ENCODE measurements around the gene CCDC181. TPM values are rescaled to one million over a fixed set of nuclear protein-coding genes. Genes with fewer than 3 reads are reported as not detected.

Gene CCDC181
- total RNA-seq (3.6 and 5.9 TPM in 2 replicates), polyA plus RNA-seq (5.1 and 6.5 TPM in 2 replicates)

DNA sequence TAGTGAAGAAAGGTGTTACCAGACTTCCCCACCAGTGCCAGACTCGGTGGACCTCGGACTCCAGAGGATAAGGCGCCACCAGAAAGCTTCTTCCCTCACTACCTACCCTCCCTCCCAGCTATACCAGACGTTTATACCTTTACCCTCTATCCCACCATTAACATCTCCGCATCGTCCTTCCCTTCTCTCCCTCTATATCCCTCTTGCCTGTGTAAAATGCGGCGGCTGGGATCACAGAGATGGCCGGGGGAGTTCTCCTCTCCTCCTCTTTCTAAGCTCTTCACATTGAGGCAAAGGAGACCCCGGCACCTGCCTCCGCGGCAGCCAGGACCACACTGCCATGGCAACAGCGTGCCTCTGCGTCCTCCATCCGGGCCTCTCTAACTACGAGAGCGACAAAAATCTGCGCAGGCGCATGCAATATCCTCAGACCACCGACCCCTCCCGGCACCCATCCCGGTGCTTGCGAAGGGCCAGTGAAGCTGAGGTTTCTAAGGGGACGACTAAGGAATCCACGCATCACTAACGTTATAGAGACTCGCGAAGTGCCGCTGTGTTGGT is at the start of gene CCDC181:
Gene CCDC181 (minus strand): TSS at position 394 of the 561 bp plus-strand sequence. CDS start 2,547 bp downstream, outside the sequence.
- Histone ChIP-seq H3K4me3 (peak within 1 kb of the TSS; percentile 54), H3K36me3 (no peaks in the 10 kb centered on the region), H3K9me3 (ENCODE audit: low read depth) (no peaks in the 10 kb centered on the region), H3K4me1 (ENCODE audit: low read depth) (no peaks in the 10 kb centered on the region), H3K27ac (no peak within 1 kb of the TSS), H3K27me3 (no peaks in the 10 kb centered on the region)
- TF ChIP-seq, protein P1, sequence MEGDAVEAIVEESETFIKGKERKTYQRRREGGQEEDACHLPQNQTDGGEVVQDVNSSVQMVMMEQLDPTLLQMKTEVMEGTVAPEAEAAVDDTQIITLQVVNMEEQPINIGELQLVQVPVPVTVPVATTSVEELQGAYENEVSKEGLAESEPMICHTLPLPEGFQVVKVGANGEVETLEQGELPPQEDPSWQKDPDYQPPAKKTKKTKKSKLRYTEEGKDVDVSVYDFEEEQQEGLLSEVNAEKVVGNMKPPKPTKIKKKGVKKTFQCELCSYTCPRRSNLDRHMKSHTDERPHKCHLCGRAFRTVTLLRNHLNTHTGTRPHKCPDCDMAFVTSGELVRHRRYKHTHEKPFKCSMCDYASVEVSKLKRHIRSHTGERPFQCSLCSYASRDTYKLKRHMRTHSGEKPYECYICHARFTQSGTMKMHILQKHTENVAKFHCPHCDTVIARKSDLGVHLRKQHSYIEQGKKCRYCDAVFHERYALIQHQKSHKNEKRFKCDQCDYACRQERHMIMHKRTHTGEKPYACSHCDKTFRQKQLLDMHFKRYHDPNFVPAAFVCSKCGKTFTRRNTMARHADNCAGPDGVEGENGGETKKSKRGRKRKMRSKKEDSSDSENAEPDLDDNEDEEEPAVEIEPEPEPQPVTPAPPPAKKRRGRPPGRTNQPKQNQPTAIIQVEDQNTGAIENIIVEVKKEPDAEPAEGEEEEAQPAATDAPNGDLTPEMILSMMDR (IDR thresholded peaks at IDR 0.05; ENCODE audit: low read depth, low read length) = no peak
- peak; percentile 75 to 94 for DNase-seq (ENCODE audit: low read depth in 1 of 2, low spot score in 1 of 2)

DNA sequence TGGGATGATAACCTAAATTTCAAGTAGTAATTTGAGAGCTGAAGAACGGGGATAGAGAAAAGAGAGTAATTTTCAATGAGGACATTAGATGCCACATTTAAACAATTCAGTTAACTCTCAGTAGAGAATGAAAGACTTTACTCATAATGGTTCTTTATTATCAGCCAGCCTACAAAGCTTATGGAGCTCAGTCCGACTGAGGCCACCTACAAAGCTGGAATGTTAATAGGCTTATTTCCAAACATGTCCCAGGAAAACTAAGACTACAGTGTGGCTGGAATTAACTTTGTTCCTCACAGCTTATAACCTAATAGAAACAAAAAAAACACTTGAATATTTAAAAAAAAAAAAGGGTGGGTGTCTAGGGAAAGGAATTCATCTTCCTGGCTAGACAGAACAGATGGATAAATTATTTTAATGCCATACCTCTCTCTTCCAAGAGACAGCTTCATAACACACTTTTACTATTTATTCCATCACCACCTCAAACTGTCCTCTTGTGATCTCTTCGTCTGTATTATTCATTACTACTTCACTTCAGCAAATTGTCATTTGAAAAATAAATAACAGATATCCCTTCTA is 48.6 kb upstream of the CCDC181 start:
- Histone ChIP-seq H3K36me3 (peaks cover 11% of the 10 kb centered on the region), H3K9me3 (ENCODE audit: low read depth) (no peaks in the 10 kb centered on the region), H3K4me1 (ENCODE audit: low read depth) (peaks cover 11% of the 10 kb centered on the region), H3K27me3 (no peaks in the 10 kb centered on the region), H3K4me3 (no peak overlapping the region), H3K27ac (no peak overlapping the region)
- DNase-seq (ENCODE audit: low read depth in 1 of 2, low spot score in 1 of 2) = no peak
- TF ChIP-seq, protein P1 (IDR thresholded peaks at IDR 0.05; ENCODE audit: low read depth, low read length) = no peak

DNA sequence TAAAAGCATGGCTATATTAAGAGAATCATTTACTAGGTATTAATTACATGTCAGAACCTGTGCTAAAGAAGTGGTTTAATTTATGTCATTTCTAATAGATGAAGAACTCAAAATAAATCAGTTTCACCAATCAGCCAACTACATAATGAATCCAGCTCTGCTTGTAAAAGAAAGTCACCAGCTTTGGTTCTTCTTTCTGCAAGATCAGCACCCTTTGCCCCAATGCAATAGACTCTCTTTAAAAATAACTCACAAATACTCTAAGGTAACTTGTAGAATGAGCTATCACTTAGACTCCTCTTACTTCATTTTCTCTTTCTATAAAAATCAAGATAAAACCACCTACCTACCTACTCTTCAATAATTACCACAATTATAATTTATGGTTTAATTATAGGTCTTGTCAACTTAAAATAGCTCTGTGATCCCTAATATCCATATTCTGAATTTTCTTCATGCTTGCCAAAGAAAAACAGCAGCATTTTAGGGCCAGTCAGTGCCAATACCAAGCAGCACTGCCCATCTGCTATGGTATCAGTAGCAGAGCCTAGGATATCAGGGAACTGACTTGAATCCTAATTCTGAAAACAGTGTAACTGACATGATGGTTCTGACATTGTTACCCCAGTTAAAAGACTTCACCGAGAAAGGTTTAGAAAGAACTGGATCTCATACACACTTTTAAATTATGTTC is 47.2 kb upstream of the CCDC181 start:
- H3K27me3 ChIP-seq = no peaks in the 10 kb centered on the region
- TF ChIP-seq, protein P1 (IDR thresholded peaks at IDR 0.05; ENCODE audit: low read depth, low read length) = no peak
- no peak overlapping the region for H3K4me3 ChIP-seq
- no peak overlapping the region for H3K27ac ChIP-seq
- DNase-seq (ENCODE audit: low read depth in 1 of 2, low spot score in 1 of 2) = no peak
- H3K36me3 ChIP-seq = peaks cover 12% of the 10 kb centered on the region
- peaks cover 2% of the 10 kb centered on the region for H3K4me1 ChIP-seq (ENCODE audit: low read depth)
- no peaks in the 10 kb centered on the region for H3K9me3 ChIP-seq (ENCODE audit: low read depth)

DNA sequence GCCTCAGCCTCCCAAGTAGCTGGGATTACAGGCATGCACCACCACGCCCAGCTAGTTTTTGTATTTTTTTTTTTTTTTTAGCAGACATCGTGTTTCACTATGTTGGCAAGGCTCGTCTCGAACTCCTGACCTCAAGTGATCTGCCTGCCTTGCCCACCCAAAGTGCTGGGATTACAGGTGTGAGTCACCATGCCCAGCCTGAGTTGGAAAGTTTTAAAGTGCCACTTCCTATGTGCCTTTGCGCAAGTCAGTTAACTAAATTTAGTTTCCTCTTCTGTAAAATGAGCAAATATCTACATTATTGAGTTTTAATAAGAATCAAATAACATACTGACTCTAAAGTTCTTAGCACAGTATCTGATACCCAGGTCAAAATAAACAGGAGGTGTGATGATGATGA is 46.1 kb upstream of the CCDC181 start:
- DNase-seq (ENCODE audit: low read depth in 1 of 2, low spot score in 1 of 2) = no peak
- TF ChIP-seq, protein P1 (IDR thresholded peaks at IDR 0.05; ENCODE audit: low read depth, low read length) = no peak
- no peaks in the 10 kb centered on the region for H3K4me1 ChIP-seq (ENCODE audit: low read depth)
- peaks cover 23% of the 10 kb centered on the region for H3K36me3 ChIP-seq
- H3K9me3 ChIP-seq (ENCODE audit: low read depth) = no peaks in the 10 kb centered on the region
- no peak overlapping the region for H3K4me3 ChIP-seq
- no peaks in the 10 kb centered on the region for H3K27me3 ChIP-seq
- H3K27ac ChIP-seq = no peak overlapping the region

DNA sequence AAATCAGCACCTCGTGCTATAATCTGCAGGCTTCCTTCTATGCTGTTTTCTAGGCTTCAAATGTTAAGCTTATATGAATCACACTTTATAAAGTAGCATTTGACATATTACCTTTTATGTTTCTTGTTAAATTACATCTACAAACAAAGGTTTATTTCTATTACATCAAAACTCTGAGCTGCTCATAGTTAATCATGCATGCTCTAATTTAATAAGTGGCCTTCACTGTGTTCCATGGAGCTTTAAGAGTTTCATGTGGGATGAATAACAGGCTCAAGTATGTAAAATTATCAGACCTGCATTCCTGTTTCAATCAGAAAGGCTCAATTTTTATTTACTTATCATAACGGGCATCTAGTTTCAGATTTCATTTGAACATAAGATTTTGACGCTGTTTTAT is 45.5 kb upstream of the CCDC181 start:
- H3K4me1 ChIP-seq (ENCODE audit: low read depth) = no peaks in the 10 kb centered on the region
- TF ChIP-seq, protein P1 (IDR thresholded peaks at IDR 0.05; ENCODE audit: low read depth, low read length) = no peak
- H3K4me3 ChIP-seq = no peak overlapping the region
- H3K27me3 ChIP-seq = no peaks in the 10 kb centered on the region
- peaks cover 29% of the 10 kb centered on the region for H3K36me3 ChIP-seq
- no peak for DNase-seq (ENCODE audit: low read depth in 1 of 2, low spot score in 1 of 2)
- no peak overlapping the region for H3K27ac ChIP-seq
- H3K9me3 ChIP-seq (ENCODE audit: low read depth) = no peaks in the 10 kb centered on the region

All from cardiac muscle cell (in vitro differentiated cells and primary cell).